Esophagus mucosa (tissue), 1 donor: ENCODE results near the gene ADAMTS5. TPM values are rescaled to one million over a fixed set of nuclear protein-coding genes. Genes with fewer than 3 reads are reported as not detected.

Experiments
- ATAC-seq: fragments of 200-7000 bp; cut with Tn5 transposase; one replicate; pipeline ENCODE4 v1.9.1; 2020
- total RNA-seq: library from RNA; stranded (reverse); gene quantifications from one replicate; pipeline ENCODE4 v1.2.4, GENCODE V29; 2023
- donor health status: DM: yes; HTN: yes; CAD: no.

Gene ADAMTS5
- total RNA-seq, 1 donor from 2014 or later, result 0.80 TPM

- ATAC-seq, result no peak
These were observed 82.5 kb downstream of the ADAMTS5 start for GRCh38 chr21:26884436-26884835.

GRCh38 chr21:26883768-26884167 is 83.1 kb downstream of the ADAMTS5 start:
- ATAC-seq, result no peak

DNA sequence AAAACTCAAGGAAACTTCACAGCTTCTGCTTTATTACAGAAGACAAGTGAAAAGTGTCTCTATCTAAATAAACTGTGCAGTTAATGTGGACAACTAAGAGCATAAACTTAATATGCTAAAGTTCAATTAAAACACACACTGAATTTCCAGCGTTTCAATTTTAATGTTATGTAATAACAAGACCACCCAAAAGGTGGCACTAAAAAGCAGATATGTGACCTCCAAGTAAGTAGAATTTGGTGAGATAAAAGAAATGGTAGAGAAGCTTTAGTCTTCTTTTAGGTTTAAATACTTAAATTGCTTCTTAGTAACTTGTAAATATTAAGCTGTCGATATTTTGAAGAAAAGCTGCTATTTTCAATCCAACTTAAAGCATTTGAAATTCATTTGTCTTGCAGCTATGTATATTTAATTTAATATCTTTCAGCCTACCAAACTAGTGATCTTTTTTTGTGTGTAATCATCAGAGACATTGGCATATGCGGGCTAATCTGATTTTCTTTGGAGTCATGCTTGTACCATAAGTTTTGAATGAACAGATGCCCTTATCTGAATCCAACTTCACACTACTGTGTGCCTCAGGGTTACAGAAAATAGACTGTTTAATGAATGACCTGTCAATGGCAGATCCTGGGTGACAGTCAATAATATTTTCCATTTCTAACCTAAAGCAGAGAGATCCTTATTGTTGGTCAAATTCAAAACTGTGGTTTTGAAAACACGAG is 85.2 kb downstream of the ADAMTS5 start:
- ATAC-seq, result no peak

GRCh38 chr21:26877018-26877417 is 89.9 kb downstream of the ADAMTS5 start:
- no peak for ATAC-seq

- ATAC-seq, result no peak
These were observed 92.5 kb downstream of the ADAMTS5 start for GRCh38 chr21:26874347-26874746.

Other genes starting within 250 kb of the ADAMTS5 start
- gene ADAMTS1, start 121.7 kb downstream of the ADAMTS5 start, total RNA-seq, result 7.9 TPM